HepG2 (cell line): ENCODE data around the gene PAFAH1B1. TPM values are rescaled to one million over a fixed set of nuclear protein-coding genes. Genes with fewer than 3 reads are reported as not detected.

Experiments used
- ARNT ChIP-seq: fragments of 450-650 bp; IDR thresholded peaks from 2 replicates; pipeline ENCODE4 v1.6.1; 2017
- FOXP4 ChIP-seq: sonication (generic); formaldehyde crosslinking; IDR thresholded peaks from 2 replicates; pipeline ENCODE4 v1.4.0; 2020; ENCODE audit warnings: missing genetic modification reagents
- ZBTB33 ChIP-seq: sonication (generic); formaldehyde crosslinking; IDR thresholded peaks from 2 replicates; pipeline ENCODE4 v1.4.0; 2020; ENCODE audit warnings: missing genetic modification reagents
- ZNF281 ChIP-seq: sonication (generic); formaldehyde crosslinking; IDR thresholded peaks from 2 replicates; pipeline ENCODE4 v1.4.0; 2020; ENCODE audit warnings: missing genetic modification reagents, borderline replicate concordance
- ZNF318 ChIP-seq: sonication (generic); formaldehyde crosslinking; IDR thresholded peaks from 2 replicates; pipeline ENCODE4 v1.4.0; 2020; ENCODE audit warnings: mild to moderate bottlenecking, missing genetic modification reagents
- ZNF609 ChIP-seq: sonication (generic); formaldehyde crosslinking; IDR thresholded peaks from 2 replicates; pipeline ENCODE4 v1.4.0; 2020; ENCODE audit warnings: mild to moderate bottlenecking, missing genetic modification reagents, borderline replicate concordance
- polyA plus RNA-seq, 8 experiments: library from polyadenylated mRNA; depleted of rRNA in 3 of 8; stranded (reverse) in 7 of 8; unstranded in 1 of 8; fragments of >200 nt; fragmentation: Illumina TruSeq in 4 of 8; extraction: Trizol in 4 of 8; gene quantifications; 2 replicates each; pipeline versions ENCODE4 v1.2.1 to v1.2.3, GENCODE V29; 2011 to 2016; ENCODE audit warnings: low read depth in 4 of 8, missing spikeins in 1 of 8, mixed read lengths in 1 of 8; ENCODE audit not compliant: insufficient read depth in 1 of 8
- total RNA-seq, 5 experiments: library from RNA; depleted of rRNA; stranded (reverse); fragments of >200 nt; fragmentation: Illumina TruSeq; extraction: Trizol; gene quantifications; 2 replicates each; pipeline ENCODE4 v1.2.3, GENCODE V29; 2016; ENCODE audit warnings: low read depth in 1 of 5

Gene PAFAH1B1
- total and polyA plus RNA-seq, 2 of the 13 experiments (the other 11 are each of a cell fraction or from before 2014, with no cell fraction given) = 46.0 to 64.9 TPM

GRCh38 chr17:2551928-2552327 is 41.5 kb upstream of the PAFAH1B1 start (continued):
- TF ChIP-seq ZNF318 (CRISPR knock-in tag) = no peak
- no peak for TF ChIP-seq ZNF609 (CRISPR knock-in tag)
- no peak for TF ChIP-seq ZBTB33 (CRISPR knock-in tag)
- TF ChIP-seq ZNF281 (CRISPR knock-in tag) = no peak
- TF ChIP-seq ARNT = no peak
- TF ChIP-seq FOXP4 (CRISPR knock-in tag) = no peak
